Activated T-helper 2 cell treated with anti-CD3 and anti-CD28 coated beads, Interferon-gamma antibody, Interleukin-2, Interleukin-4, amounts not matched to agents 10 μg/mL and 5 μg/mL and 100 μg/mL, durations not matched to agents 14 hours and 24 hours and 36 hours (primary cell): ENCODE measurements around the gene GP5. TPM values are rescaled to one million over a fixed set of nuclear protein-coding genes. Genes with fewer than 3 reads are reported as not detected.

Source experiments
- DNase-seq: peaks from one replicate; pipeline ENCODE4 v3.0.0; 2021; ENCODE audit warnings: low spot score
- H3K27ac Mint-ChIP-seq: one replicate; pipeline ENCODE4 v1.8.0; 2021; ENCODE audit warnings: mixed read lengths
- H3K27me3 Mint-ChIP-seq: one replicate; pipeline ENCODE4 v1.8.0; 2021; ENCODE audit warnings: low read depth, mixed read lengths
- H3K36me3 Mint-ChIP-seq: one replicate; pipeline ENCODE4 v1.8.0; 2021; ENCODE audit warnings: low read depth, mixed read lengths
- H3K4me1 Mint-ChIP-seq: one replicate; pipeline ENCODE4 v1.8.0; 2021; ENCODE audit warnings: low read depth, mixed read lengths
- H3K4me3 Mint-ChIP-seq: one replicate; pipeline ENCODE4 v1.8.0; 2021; ENCODE audit warnings: low read depth, mild to moderate bottlenecking, moderate library complexity, mixed read lengths
- H3K9me3 Mint-ChIP-seq: one replicate; pipeline ENCODE4 v1.8.0; 2021; ENCODE audit warnings: mixed read lengths
- intact Hi-C: fragments of 100-400 bp; cut with micrococcal nuclease; formaldehyde crosslinking; loops from one replicate; pipeline ENCODE4 v1.15.1; 2023
- total RNA-seq: library from RNA; stranded (reverse); gene quantifications from 2 replicates; pipeline ENCODE4 v1.2.3, GENCODE V29; 2022

Gene GP5
- total RNA-seq = 0.23 and 0.28 TPM in 2 replicates

- Mint-ChIP-seq H3K4me1 (peaks cover 34% of the 10 kb centered on the region), H3K36me3 (peaks cover 6% of the 10 kb centered on the region), H3K27me3 (peaks cover 28% of the 10 kb centered on the region), H3K27ac (no peak within 1 kb of the TSS), H3K4me3 (peak within 1 kb of the TSS; percentile 80), H3K9me3 (no peaks in the 10 kb centered on the region)
- no peak for DNase-seq
- intact Hi-C loops = loop anchor here (5.0 kb wide), 3 partner anchors 233 to 288 kb away; partner anchors contain the start of genes FAM43A, HES1 and TMEM44
These were observed at the start of gene GP5 for GRCh38 chr3:194399166-194399565. Gene GP5, minus strand, starts transcription at chr3:194399266. Its CDS starts 984 bp downstream, at chr3:194398282.

GRCh38 chr3:194447657-194448056 is 48.6 kb upstream of the GP5 start:
- peaks cover 82% of the 10 kb centered on the region for H3K36me3 Mint-ChIP-seq
- intact Hi-C loops = no loop called here
- H3K4me1 Mint-ChIP-seq = peaks cover 21% of the 10 kb centered on the region
- DNase-seq = no peak
- no peak overlapping the region for H3K27ac Mint-ChIP-seq
- no peaks in the 10 kb centered on the region for H3K27me3 Mint-ChIP-seq
- H3K9me3 Mint-ChIP-seq = no peaks in the 10 kb centered on the region
- H3K4me3 Mint-ChIP-seq = no peak overlapping the region

- peak overlapping the region; percentile 19 for H3K27ac Mint-ChIP-seq
- intact Hi-C loops = no loop called here
These were observed 48.1 kb upstream of the GP5 start for GRCh38 chr3:194447161-194447560.

GRCh38 chr3:194446754-194447153 is 47.7 kb upstream of the GP5 start:
- no peaks in the 10 kb centered on the region for H3K27me3 Mint-ChIP-seq

More at GRCh38 chr3:194447161-194447560, 48.1 kb upstream of the GP5 start:
- no peaks in the 10 kb centered on the region for H3K27me3 Mint-ChIP-seq
- H3K4me1 Mint-ChIP-seq = peaks cover 21% of the 10 kb centered on the region
- no peaks in the 10 kb centered on the region for H3K9me3 Mint-ChIP-seq
- no peak overlapping the region for H3K4me3 Mint-ChIP-seq
- H3K36me3 Mint-ChIP-seq = peaks cover 83% of the 10 kb centered on the region
- no peak for DNase-seq

GRCh38 chr3:194446172-194446571 is 47.1 kb upstream of the GP5 start:
- Mint-ChIP-seq H3K36me3 (peaks cover 84% of the 10 kb centered on the region), H3K4me1 (peaks cover 21% of the 10 kb centered on the region), H3K4me3 (no peak overlapping the region), H3K27ac (no peak overlapping the region), H3K9me3 (no peaks in the 10 kb centered on the region), H3K27me3 (no peaks in the 10 kb centered on the region)
- DNase-seq = no peak
- intact Hi-C loops = no loop called here

More at GRCh38 chr3:194446754-194447153, 47.7 kb upstream of the GP5 start:
- peaks cover 84% of the 10 kb centered on the region for H3K36me3 Mint-ChIP-seq
- H3K4me1 Mint-ChIP-seq = peaks cover 21% of the 10 kb centered on the region
- no peak overlapping the region for H3K4me3 Mint-ChIP-seq
- H3K9me3 Mint-ChIP-seq = no peaks in the 10 kb centered on the region
- intact Hi-C loops = no loop called here
- no peak for DNase-seq
- no peak overlapping the region for H3K27ac Mint-ChIP-seq

- DNase-seq = no peak
- H3K9me3 Mint-ChIP-seq = no peaks in the 10 kb centered on the region
- peaks cover 84% of the 10 kb centered on the region for H3K36me3 Mint-ChIP-seq
These were observed 44.8 kb upstream of the GP5 start for GRCh38 chr3:194443901-194444300.

GRCh38 chr3:194440756-194441155 is 41.7 kb upstream of the GP5 start:
- Mint-ChIP-seq H3K4me1 (peaks cover 27% of the 10 kb centered on the region), H3K27me3 (no peaks in the 10 kb centered on the region), H3K4me3 (no peak overlapping the region), H3K36me3 (peaks cover 88% of the 10 kb centered on the region), H3K9me3 (no peaks in the 10 kb centered on the region), H3K27ac (no peak overlapping the region)
- no peak for DNase-seq
- intact Hi-C loops = no loop called here

More at GRCh38 chr3:194443901-194444300, 44.8 kb upstream of the GP5 start:
- Mint-ChIP-seq H3K4me3 (no peak overlapping the region), H3K27ac (peak overlapping the region; percentile 15), H3K4me1 (peaks cover 22% of the 10 kb centered on the region), H3K27me3 (no peaks in the 10 kb centered on the region)
- intact Hi-C loops = no loop called here

- Mint-ChIP-seq H3K36me3 (peaks cover 88% of the 10 kb centered on the region), H3K27ac (no peak overlapping the region), H3K4me1 (peaks cover 27% of the 10 kb centered on the region), H3K27me3 (no peaks in the 10 kb centered on the region), H3K4me3 (no peak overlapping the region), H3K9me3 (no peaks in the 10 kb centered on the region)
- no peak for DNase-seq
- intact Hi-C loops = no loop called here
These were observed 41.0 kb upstream of the GP5 start for GRCh38 chr3:194439881-194440550.

- H3K4me3 Mint-ChIP-seq = no peak overlapping the region
- H3K4me1 Mint-ChIP-seq = peaks cover 12% of the 10 kb centered on the region
- H3K27me3 Mint-ChIP-seq = no peaks in the 10 kb centered on the region
- H3K27ac Mint-ChIP-seq = no peak overlapping the region
- peaks cover 72% of the 10 kb centered on the region for H3K36me3 Mint-ChIP-seq
- no peak for DNase-seq
- intact Hi-C loops = no loop called here
- no peaks in the 10 kb centered on the region for H3K9me3 Mint-ChIP-seq
These were observed 35.4 kb upstream of the GP5 start for GRCh38 chr3:194434503-194434902.

GRCh38 chr3:194431554-194431953 is 32.5 kb upstream of the GP5 start:
- Mint-ChIP-seq H3K9me3 (no peaks in the 10 kb centered on the region), H3K4me3 (no peak overlapping the region), H3K36me3 (peaks cover 62% of the 10 kb centered on the region), H3K27me3 (no peaks in the 10 kb centered on the region), H3K27ac (no peak overlapping the region), H3K4me1 (peaks cover 4% of the 10 kb centered on the region)
- intact Hi-C loops = no loop called here
- no peak for DNase-seq

GRCh38 chr3:194425399-194425798 is 26.3 kb upstream of the GP5 start:
- H3K9me3 Mint-ChIP-seq = no peaks in the 10 kb centered on the region
- no peaks in the 10 kb centered on the region for H3K27me3 Mint-ChIP-seq
- intact Hi-C loops = no loop called here
- no peaks in the 10 kb centered on the region for H3K4me1 Mint-ChIP-seq
- H3K36me3 Mint-ChIP-seq = peaks cover 49% of the 10 kb centered on the region
- DNase-seq = no peak
- H3K4me3 Mint-ChIP-seq = no peak overlapping the region
- H3K27ac Mint-ChIP-seq = no peak overlapping the region

GRCh38 chr3:194424953-194425352 is 25.9 kb upstream of the GP5 start:
- H3K36me3 Mint-ChIP-seq = peaks cover 44% of the 10 kb centered on the region
- no peak for DNase-seq
- intact Hi-C loops = no loop called here
- no peaks in the 10 kb centered on the region for H3K4me1 Mint-ChIP-seq
- H3K4me3 Mint-ChIP-seq = no peak overlapping the region
- no peaks in the 10 kb centered on the region for H3K9me3 Mint-ChIP-seq
- H3K27me3 Mint-ChIP-seq = no peaks in the 10 kb centered on the region
- H3K27ac Mint-ChIP-seq = no peak overlapping the region

GRCh38 chr3:194424373-194424772 is 25.3 kb upstream of the GP5 start:
- intact Hi-C loops = no loop called here
- H3K4me3 Mint-ChIP-seq = no peak overlapping the region
- no peak for DNase-seq
- peaks cover 41% of the 10 kb centered on the region for H3K36me3 Mint-ChIP-seq
- no peaks in the 10 kb centered on the region for H3K4me1 Mint-ChIP-seq
- H3K27me3 Mint-ChIP-seq = no peaks in the 10 kb centered on the region
- no peaks in the 10 kb centered on the region for H3K9me3 Mint-ChIP-seq
- no peak overlapping the region for H3K27ac Mint-ChIP-seq
